Daoy (cell line): ENCODE measurements around the gene VPS35L. TPM values are rescaled to one million over a fixed set of nuclear protein-coding genes. Genes with fewer than 3 reads are reported as not detected.

Experiments
- DNase-seq: peaks from one replicate; pipeline ENCODE4 v3.0.0-alpha.2; 2015; ENCODE audit warnings: low read depth
- total RNA-seq: library from RNA; depleted of rRNA; stranded (reverse); fragments of >200 nt; shearing (Covaris generic); gene quantifications from 2 replicates; pipeline ENCODE4 v1.2.3, GENCODE V29; 2014; rRNA removed

The VPS35L gene
- total RNA-seq, 1 experiment from 2014 or later: 11.8 TPM

DNA sequence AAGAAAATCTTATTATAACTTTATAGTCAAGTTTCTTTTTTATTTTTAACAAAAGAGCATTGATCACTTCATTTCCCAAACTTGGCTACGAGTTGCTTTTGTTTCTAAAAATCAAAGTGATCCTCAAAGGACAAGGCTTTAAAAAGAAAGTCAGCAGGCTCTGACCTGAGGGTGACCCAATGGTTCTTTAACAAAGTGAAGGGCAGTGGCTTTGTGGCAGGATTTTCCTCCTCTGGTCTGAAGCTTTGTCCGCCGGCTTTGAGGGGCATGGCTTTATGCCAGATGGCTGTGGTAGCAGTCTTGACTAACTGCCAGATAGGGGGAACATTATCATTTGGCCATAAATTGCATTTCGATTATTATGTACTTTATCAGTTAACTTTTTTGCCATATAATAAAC, 191.1 kb downstream of the VPS35L start:
- DNase-seq: no peak

DNA sequence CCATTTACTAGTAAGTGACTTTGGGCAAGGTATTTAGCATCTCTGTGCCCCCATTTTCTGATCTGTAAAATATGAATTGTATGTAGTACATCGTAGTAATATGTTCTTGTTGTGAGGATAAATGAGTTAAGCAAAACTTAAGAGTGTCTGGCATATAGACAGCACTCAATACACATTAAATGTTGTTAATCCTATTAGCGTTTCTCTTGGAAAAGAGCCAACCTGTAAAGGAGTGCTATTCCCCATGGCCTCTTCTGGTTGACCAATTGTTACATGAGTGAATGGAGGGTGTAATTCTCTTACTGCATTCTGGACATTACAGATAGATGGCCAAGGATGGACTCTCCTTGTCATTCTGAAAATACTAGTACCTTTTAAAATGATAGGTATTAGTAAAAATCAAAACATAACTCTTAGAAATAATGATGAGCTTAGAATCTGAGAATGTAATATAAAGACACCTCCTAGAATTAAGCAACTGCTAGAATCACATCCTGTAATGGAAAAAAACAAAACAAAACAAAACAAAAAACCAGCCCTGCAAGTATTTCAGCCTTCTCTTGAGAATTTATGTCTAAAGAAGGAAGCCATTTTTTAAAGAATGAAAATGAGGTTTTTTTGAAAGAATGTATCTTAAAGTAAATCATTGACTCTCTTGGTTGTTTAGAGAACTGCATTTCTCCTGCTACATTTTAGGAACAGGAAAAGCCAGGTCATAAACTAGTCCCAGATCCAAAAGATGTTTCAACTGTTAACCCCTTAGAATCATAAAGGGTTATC, 193.1 kb downstream of the VPS35L start:
- no peak for DNase-seq

DNA sequence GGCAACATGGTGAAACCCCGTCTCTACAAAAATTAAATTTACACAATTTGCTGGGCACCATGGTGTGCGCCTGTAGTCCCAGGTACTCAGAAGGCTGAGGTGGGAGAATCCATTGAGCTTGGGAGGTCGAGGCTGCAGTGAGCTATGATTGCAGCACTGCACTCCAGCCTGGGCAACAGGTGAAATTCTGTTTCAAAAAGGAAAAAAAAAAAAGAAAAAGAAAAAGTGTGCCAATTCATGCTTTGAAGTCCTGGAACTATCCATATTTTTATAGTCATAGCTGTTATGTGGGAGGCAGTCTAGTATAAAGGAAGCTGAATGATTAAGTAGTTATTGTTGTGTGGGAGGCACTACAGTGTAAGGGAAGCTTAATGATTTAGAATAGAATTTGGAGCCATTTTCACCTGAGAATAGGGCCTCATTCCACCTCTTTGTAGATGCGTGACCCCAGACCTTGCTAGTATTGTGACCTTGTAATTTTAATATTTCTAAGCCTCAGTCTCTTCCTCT, 194.1 kb downstream of the VPS35L start:
- no peak for DNase-seq

Other genes with a start within 250 kb of the VPS35L start
- gene TMC5, start 137.8 kb upstream of the VPS35L start, total RNA-seq: 0.23 TPM in 1 of 2 replicates, not detected in the other
- 56.1 and 79.3 TPM in 2 replicates for gene GDE1, start 33.6 kb upstream of the VPS35L start, total RNA-seq
- gene CCP110, start 31.8 kb upstream of the VPS35L start, total RNA-seq: 14.2 and 17.7 TPM in 2 replicates
- gene KNOP1, start 162.5 kb downstream of the VPS35L start, total RNA-seq: 24.6 and 38.2 TPM in 2 replicates
- gene IQCK, start 162.6 kb downstream of the VPS35L start, total RNA-seq: 14.9 and 18.6 TPM in 2 replicates